HL-60 (cell line): ENCODE results near the gene BTNL3.

Source experiments
- DNase-seq, 2 experiments: peaks; one replicate each; pipeline ENCODE4 v3.0.0-alpha.2; 2010 to 2020; ENCODE audit warnings: low read depth in 1 of 2, low spot score in 1 of 2
- H3K27ac ChIP-seq: fragments of 250-450 bp; sonication (Bioruptor Pico); replicated peaks from 2 replicates; pipeline ENCODE4 v1.5.1; 2020; ENCODE audit warnings: mild to moderate bottlenecking, moderate library complexity
- H3K27me3 ChIP-seq: fragments of 250-450 bp; sonication (Bioruptor Pico); 2 replicates; pipeline ENCODE4 v1.5.1; 2021; ENCODE audit warnings: mild to moderate bottlenecking, moderate library complexity; ENCODE audit not compliant: insufficient read depth, poor library complexity, severe bottlenecking
- H3K4me3 ChIP-seq: replicated peaks from 2 replicates; pipeline ENCODE4 v1.5.1; 2011; ENCODE audit warnings: mild to moderate bottlenecking, control low read depth, low read length; ENCODE audit not compliant: insufficient read depth
- GABPA ChIP-seq: IDR thresholded peaks from 2 replicates; pipeline ENCODE4 v1.6.1; 2012; ENCODE audit warnings: low read depth
- POLR2AphosphoS5 ChIP-seq: IDR thresholded peaks from 2 replicates; pipeline ENCODE4 v1.6.1; 2012; ENCODE audit warnings: low read depth
- SPI1 ChIP-seq: IDR thresholded peaks from 2 replicates; pipeline ENCODE4 v1.6.1; 2012; ENCODE audit warnings: low read depth, mild to moderate bottlenecking, borderline replicate concordance
- TF ChIP-seq, protein P1 (sequence below): IDR thresholded peaks from 2 replicates; pipeline ENCODE4 v1.6.1; 2012; ENCODE audit warnings: low read depth; ENCODE audit not compliant: insufficient replicate concordance
- TF ChIP-seq, protein P2 (sequence below): IDR thresholded peaks from one replicate; pipeline ENCODE4 v1.5.1; 2011; ENCODE audit warnings: low read length, control low read depth, inconsistent platforms; ENCODE audit not compliant: insufficient read depth

BTNL3 gene

GRCh38 chr5:181031716-181032115, 43.1 kb downstream of the BTNL3 start:
- TF ChIP-seq, protein P1, sequence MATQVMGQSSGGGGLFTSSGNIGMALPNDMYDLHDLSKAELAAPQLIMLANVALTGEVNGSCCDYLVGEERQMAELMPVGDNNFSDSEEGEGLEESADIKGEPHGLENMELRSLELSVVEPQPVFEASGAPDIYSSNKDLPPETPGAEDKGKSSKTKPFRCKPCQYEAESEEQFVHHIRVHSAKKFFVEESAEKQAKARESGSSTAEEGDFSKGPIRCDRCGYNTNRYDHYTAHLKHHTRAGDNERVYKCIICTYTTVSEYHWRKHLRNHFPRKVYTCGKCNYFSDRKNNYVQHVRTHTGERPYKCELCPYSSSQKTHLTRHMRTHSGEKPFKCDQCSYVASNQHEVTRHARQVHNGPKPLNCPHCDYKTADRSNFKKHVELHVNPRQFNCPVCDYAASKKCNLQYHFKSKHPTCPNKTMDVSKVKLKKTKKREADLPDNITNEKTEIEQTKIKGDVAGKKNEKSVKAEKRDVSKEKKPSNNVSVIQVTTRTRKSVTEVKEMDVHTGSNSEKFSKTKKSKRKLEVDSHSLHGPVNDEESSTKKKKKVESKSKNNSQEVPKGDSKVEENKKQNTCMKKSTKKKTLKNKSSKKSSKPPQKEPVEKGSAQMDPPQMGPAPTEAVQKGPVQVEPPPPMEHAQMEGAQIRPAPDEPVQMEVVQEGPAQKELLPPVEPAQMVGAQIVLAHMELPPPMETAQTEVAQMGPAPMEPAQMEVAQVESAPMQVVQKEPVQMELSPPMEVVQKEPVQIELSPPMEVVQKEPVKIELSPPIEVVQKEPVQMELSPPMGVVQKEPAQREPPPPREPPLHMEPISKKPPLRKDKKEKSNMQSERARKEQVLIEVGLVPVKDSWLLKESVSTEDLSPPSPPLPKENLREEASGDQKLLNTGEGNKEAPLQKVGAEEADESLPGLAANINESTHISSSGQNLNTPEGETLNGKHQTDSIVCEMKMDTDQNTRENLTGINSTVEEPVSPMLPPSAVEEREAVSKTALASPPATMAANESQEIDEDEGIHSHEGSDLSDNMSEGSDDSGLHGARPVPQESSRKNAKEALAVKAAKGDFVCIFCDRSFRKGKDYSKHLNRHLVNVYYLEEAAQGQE: no peak
- TF ChIP-seq SPI1 (no peak), GABPA (no peak), POLR2AphosphoS5 (no peak)
- TF ChIP-seq, protein P2, sequence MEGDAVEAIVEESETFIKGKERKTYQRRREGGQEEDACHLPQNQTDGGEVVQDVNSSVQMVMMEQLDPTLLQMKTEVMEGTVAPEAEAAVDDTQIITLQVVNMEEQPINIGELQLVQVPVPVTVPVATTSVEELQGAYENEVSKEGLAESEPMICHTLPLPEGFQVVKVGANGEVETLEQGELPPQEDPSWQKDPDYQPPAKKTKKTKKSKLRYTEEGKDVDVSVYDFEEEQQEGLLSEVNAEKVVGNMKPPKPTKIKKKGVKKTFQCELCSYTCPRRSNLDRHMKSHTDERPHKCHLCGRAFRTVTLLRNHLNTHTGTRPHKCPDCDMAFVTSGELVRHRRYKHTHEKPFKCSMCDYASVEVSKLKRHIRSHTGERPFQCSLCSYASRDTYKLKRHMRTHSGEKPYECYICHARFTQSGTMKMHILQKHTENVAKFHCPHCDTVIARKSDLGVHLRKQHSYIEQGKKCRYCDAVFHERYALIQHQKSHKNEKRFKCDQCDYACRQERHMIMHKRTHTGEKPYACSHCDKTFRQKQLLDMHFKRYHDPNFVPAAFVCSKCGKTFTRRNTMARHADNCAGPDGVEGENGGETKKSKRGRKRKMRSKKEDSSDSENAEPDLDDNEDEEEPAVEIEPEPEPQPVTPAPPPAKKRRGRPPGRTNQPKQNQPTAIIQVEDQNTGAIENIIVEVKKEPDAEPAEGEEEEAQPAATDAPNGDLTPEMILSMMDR: no peak
- DNase-seq: no peak
- Histone ChIP-seq H3K27ac (no peak overlapping the region), H3K27me3 (no peaks in the 10 kb centered on the region), H3K4me3 (no peak overlapping the region)

DNA sequence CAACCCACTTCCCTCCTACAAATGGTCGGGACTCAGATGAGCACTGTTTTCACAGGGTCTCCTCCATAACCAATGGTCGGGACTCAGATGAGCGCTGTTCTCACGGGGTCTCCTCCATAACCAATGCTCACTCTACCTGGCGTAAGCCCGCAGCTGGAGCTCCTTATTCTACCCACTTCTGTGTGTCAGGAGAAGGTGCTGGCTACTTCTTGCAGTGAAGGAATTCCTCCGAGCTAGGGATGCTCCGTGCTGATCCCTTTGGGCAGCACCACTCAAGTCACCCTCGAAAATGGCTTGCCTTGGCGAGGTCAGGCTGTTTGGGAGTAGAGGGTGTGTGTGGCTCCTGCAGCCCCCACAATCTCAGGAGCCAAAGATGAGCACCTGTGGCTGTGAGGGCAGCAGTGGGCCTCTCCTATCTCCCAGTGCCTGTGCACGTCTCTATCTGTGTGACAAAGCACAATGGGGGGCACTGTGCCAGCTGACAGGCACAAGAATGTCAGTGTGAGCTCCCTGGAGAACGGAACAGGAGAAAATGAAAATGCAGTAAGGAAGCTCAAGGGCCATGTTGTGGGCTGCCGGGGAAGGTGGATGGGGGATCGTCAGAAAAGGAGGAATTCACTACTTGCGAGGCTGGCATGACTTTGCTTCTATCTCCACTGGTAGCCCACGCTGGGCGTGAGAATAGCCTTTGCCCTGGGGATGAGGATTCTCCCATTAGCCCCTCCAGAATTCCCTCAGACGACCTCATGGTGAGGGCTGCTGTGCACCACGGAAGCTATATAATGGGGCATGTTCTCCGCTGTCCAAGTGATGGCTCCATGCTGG, 47.6 kb downstream of the BTNL3 start:
- H3K4me3 ChIP-seq: no peak overlapping the region
- no peaks in the 10 kb centered on the region for H3K27me3 ChIP-seq
- TF ChIP-seq, protein P2: no peak
- no peak for TF ChIP-seq POLR2AphosphoS5
- no peak for TF ChIP-seq GABPA
- TF ChIP-seq, protein P1: no peak
- TF ChIP-seq SPI1: no peak
- DNase-seq: no peak
- no peak overlapping the region for H3K27ac ChIP-seq

GRCh38 chr5:181036816-181037364, 48.2 kb downstream of the BTNL3 start:
- DNase-seq: no peak
- Histone ChIP-seq H3K27ac (no peak overlapping the region), H3K27me3 (peaks cover 2% of the 10 kb centered on the region), H3K4me3 (no peak overlapping the region)
- TF ChIP-seq, protein P1: no peak
- TF ChIP-seq SPI1 (no peak), GABPA (no peak), POLR2AphosphoS5 (no peak)
- TF ChIP-seq, protein P2: no peak
